Measurements from ENCODE around the gene C8G.

The C8G gene

GRCh38 chr9:136952876-136953770, 8.1 kb downstream of the C8G start:
- in situ Hi-C loops (cut with HindIII; ENCODE audit: low sequenced_read_pairs), result no loop called here

- in situ Hi-C loops (cut with HindIII; ENCODE audit: low sequenced_read_pairs), result no loop called here
Observed at GRCh38 chr9:136953771-136954269, 8.8 kb downstream of the C8G start.

GRCh38 chr9:136954270-136955083, 9.4 kb downstream of the C8G start:
- in situ Hi-C loops (cut with HindIII; ENCODE audit: low sequenced_read_pairs), result no loop called here

GRCh38 chr9:136955202-136955942, 10.3 kb downstream of the C8G start:
- in situ Hi-C loops (cut with HindIII; ENCODE audit: low sequenced_read_pairs), result no loop called here

- in situ Hi-C loops (cut with HindIII; ENCODE audit: low sequenced_read_pairs), result no loop called here
Observed at GRCh38 chr9:136955943-136956335, 10.9 kb downstream of the C8G start.

- in situ Hi-C loops (cut with HindIII; ENCODE audit: low sequenced_read_pairs), result no loop called here
Observed at GRCh38 chr9:136956604-136957003, 11.6 kb downstream of the C8G start.

- in situ Hi-C loops (cut with HindIII; ENCODE audit: low sequenced_read_pairs), result no loop called here
Observed at GRCh38 chr9:136957461-136957860, 12.4 kb downstream of the C8G start.

GRCh38 chr9:136957901-136958300, 12.9 kb downstream of the C8G start:
- in situ Hi-C loops (cut with HindIII; ENCODE audit: low sequenced_read_pairs), result no loop called here

- in situ Hi-C loops (cut with HindIII; ENCODE audit: low sequenced_read_pairs), result no loop called here
Observed at GRCh38 chr9:136958473-136958872, 13.4 kb downstream of the C8G start.

GRCh38 chr9:136958898-136959850, 14.1 kb downstream of the C8G start:
- in situ Hi-C loops (cut with HindIII; ENCODE audit: low sequenced_read_pairs), result no loop called here

- in situ Hi-C loops (cut with HindIII; ENCODE audit: low sequenced_read_pairs), result no loop called here
Observed at GRCh38 chr9:136960212-136960937, 15.3 kb downstream of the C8G start.

- in situ Hi-C loops (cut with HindIII; ENCODE audit: low sequenced_read_pairs), result no loop called here
Observed at GRCh38 chr9:136960938-136961275, 15.9 kb downstream of the C8G start.

- in situ Hi-C loops (cut with HindIII; ENCODE audit: low sequenced_read_pairs), result no loop called here
Observed at GRCh38 chr9:136961279-136962065, 16.4 kb downstream of the C8G start.

- in situ Hi-C loops (cut with HindIII; ENCODE audit: low sequenced_read_pairs), result no loop called here
Observed at GRCh38 chr9:136962163-136962562, 17.1 kb downstream of the C8G start.

GRCh38 chr9:136962701-136963248, 17.7 kb downstream of the C8G start:
- in situ Hi-C loops (cut with HindIII; ENCODE audit: low sequenced_read_pairs), result no loop called here

GRCh38 chr9:136963341-136963740, 18.3 kb downstream of the C8G start:
- in situ Hi-C loops (cut with HindIII; ENCODE audit: low sequenced_read_pairs), result no loop called here

- in situ Hi-C loops (cut with HindIII; ENCODE audit: low sequenced_read_pairs), result no loop called here
Observed at GRCh38 chr9:136963751-136964150, 18.7 kb downstream of the C8G start.

GRCh38 chr9:136964171-136964689, 19.2 kb downstream of the C8G start:
- in situ Hi-C loops (cut with HindIII; ENCODE audit: low sequenced_read_pairs), result no loop called here
